Testis (tissue), 3 donors: ENCODE data around the gene TNFSF10. TPM values are rescaled to one million over a fixed set of nuclear protein-coding genes. Genes with fewer than 3 reads are reported as not detected.
A peak's percentile ranks its signal among the peaks of the same experiment; 100 is the strongest.

Source experiments
- DNase-seq: peaks from one replicate; pipeline ENCODE4 v3.0.0-alpha.2; 2019
- H3K27ac ChIP-seq, 2 donors: fragments of 200-600 bp; sonication (generic); one replicate each; pipeline ENCODE4 v1.5.1; 2019
- H3K27me3 ChIP-seq: fragments of 200-600 bp; sonication (generic); one replicate; pipeline ENCODE4 v1.5.1; 2019
- H3K36me3 ChIP-seq: fragments of 200-600 bp; sonication (generic); one replicate; pipeline ENCODE4 v1.5.1; 2017; ENCODE audit warnings: low read depth; ENCODE audit errors: missing control alignments
- H3K4me1 ChIP-seq: fragments of 200-600 bp; sonication (generic); one replicate; pipeline ENCODE4 v1.5.1; 2019
- H3K4me3 ChIP-seq, 2 donors: fragments of 200-600 bp; sonication (generic); one replicate each; pipeline ENCODE4 v1.5.1; 2017 to 2019
- H3K9me3 ChIP-seq: fragments of 200-600 bp; sonication (generic); one replicate; pipeline ENCODE4 v1.5.1; 2017
- POLR2A ChIP-seq: fragments of 450-650 bp; IDR thresholded peaks from one replicate; pipeline ENCODE4 v1.6.1; 2017; ENCODE audit warnings: antibody characterized with exemption, mild to moderate bottlenecking, moderate library complexity
- WGBS, 2 donors: methylation state at CpG; one replicate each; pipeline ENCODE4 v1.1.5; 2018; 5-methylcytosine and 5-hydroxymethylcytosine counted together
- intact Hi-C: fragments of 100-400 bp; cut with DNase I; formaldehyde crosslinking; loops from one replicate; pipeline ENCODE4 v1.15.1; 2023; ENCODE audit warnings: low total_unique reads
- polyA plus RNA-seq: library from polyadenylated mRNA; stranded (reverse); fragments of 350-450 nt; fragmentation: Illumina TruSeq; extraction: RNeasy Lipid Tissue Mini Kit (QIAGEN cat#74804); gene quantifications from one replicate; pipeline ENCODE4 v1.2.3, GENCODE V29; 2014; ENCODE audit warnings: low read depth, low replicate concordance; ENCODE audit not compliant: insufficient read depth
- total RNA-seq, 2 donors: library from RNA; depleted of rRNA; stranded (reverse); fragments of >200 nt; gene quantifications; one replicate each; pipeline ENCODE4 v1.2.3, GENCODE V29; 2016
- TF ChIP-seq, protein P1 (sequence below), 3 experiments: fragments of 450-650 bp in 2 of 3; fragments of 200-600 bp in 1 of 3; sonication (generic) in 1 of 3; IDR thresholded peaks; one replicate each; pipeline ENCODE4 v1.5.1; 2016 to 2019; ENCODE audit warnings: antibody characterized with exemption in 3 of 3, mild to moderate bottlenecking in 2 of 3, moderate library complexity in 1 of 3

The TNFSF10 gene
- total and polyA plus RNA-seq, 3 donors from 2014 or later: 4.3 to 10.0 (median 8.1) TPM

DNA sequence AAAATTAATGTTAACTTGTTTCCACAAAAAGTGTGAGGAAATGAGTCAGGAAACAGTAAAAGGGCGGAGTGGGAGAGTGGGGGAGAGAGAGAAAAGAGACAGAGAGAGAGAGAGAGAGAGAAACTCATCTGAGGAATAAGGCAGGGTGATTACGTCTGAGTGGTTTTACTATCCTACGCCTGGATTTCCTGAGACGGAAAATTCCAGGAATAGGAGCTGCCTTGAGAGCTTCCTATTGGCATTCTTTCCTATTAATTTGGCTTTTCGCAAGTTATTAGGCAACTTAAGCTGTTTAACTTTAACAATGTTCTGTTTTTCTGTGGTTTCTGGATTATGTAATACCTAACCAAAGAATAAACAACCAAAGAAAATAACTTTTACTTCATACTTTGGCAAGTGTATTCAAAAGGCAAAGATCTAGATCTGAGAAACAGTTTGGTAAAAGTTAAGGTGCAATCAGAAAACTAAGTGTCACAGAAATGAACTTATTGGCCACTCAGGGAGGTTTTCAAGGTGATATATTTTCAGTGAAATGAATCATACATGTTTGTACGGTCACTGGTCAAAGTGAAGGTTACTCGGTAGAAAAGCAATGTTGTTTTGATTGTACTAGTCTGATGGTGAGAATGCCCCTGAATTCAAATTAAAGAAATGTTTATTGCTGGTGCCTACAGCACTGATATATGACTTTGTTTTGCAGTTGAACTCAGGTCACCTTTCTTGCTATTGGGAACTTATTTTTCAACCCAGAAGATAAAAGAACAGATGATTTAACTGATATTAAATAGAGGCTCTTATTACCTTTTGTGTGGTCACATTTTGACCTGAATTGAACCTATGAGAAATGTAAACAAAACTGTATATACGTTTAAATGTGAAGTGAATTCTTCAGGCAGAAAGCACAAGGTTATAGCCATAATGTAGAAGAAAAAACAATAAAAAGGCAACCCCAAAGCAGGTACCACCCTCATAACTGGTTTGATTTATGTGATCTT is 39.9 kb upstream of the TNFSF10 start:
- intact Hi-C loops: no loop called here
- Histone ChIP-seq H3K36me3 (no peaks in the 10 kb centered on the region), H3K4me3 (no peak overlapping the region), H3K4me1 (no peaks in the 10 kb centered on the region), H3K27me3 (no peaks in the 10 kb centered on the region), H3K27ac (peak overlapping the region in 1 of 2 donors; percentile 73), H3K9me3 (no peaks in the 10 kb centered on the region)
- WGBS, 2 donors: 43 to 51% methylated on average over 8 of the region's 8 CpGs
- no peak for DNase-seq
- TF ChIP-seq POLR2A: no peak
- TF ChIP-seq, protein P1, sequence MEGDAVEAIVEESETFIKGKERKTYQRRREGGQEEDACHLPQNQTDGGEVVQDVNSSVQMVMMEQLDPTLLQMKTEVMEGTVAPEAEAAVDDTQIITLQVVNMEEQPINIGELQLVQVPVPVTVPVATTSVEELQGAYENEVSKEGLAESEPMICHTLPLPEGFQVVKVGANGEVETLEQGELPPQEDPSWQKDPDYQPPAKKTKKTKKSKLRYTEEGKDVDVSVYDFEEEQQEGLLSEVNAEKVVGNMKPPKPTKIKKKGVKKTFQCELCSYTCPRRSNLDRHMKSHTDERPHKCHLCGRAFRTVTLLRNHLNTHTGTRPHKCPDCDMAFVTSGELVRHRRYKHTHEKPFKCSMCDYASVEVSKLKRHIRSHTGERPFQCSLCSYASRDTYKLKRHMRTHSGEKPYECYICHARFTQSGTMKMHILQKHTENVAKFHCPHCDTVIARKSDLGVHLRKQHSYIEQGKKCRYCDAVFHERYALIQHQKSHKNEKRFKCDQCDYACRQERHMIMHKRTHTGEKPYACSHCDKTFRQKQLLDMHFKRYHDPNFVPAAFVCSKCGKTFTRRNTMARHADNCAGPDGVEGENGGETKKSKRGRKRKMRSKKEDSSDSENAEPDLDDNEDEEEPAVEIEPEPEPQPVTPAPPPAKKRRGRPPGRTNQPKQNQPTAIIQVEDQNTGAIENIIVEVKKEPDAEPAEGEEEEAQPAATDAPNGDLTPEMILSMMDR (IDR thresholded peaks at IDR 0.05): no peak

DNA sequence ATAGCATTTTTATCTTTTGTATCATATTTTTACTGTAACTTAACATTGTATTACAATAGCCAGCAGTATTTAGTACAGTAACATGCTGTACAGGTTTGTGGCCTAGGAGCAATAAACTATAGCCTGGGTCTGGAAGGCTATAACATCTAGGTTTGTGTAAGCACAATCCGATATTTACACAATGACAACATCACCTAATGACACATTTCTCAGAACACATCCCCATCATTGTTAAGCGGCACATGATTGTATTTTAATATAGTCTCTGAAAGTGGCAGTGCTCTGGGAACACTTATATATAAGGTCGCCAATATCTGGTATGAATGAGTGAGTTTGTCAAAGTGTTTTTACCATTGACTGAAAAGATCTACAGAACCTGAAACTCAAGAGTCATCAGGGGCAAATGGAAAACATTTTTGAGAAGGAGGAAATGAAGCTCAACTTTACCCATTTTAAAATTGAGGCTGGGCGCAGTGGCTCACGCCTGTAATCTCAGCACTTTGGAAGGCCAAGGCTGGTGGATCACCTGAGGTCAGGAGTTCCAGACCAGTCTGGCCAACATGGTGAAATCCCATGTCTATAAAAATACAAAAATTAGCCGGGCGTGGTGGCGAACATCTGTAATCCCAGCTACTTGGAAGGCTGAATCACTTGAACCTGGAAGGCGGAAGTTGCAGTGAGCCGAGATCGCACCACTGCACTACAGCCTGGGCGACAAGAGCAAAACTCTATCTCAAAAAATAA is 38.8 kb upstream of the TNFSF10 start:
- WGBS, 2 donors: 83 to 93% methylated on average over 12 of the region's 12 CpGs

DNA sequence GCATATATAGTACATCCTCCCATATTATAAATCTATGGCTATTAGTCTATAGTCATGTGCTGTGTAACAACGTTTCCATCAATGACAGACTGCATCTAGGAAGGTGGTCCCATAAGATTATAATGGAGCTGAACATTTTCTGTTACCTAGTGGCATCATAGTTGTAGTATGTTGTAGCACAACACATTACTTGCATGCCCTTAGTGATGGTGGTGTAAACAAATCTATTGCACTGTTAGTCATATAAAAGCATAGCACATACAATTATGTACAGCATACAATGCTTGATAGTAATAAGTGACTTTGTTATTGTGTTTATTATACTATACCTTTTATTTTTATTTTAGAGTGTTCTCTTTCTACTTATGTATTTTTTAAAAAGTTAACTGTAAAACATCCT is 37.4 kb upstream of the TNFSF10 start:
- Histone ChIP-seq H3K36me3 (no peaks in the 10 kb centered on the region), H3K4me1 (peaks cover 7% of the 10 kb centered on the region), H3K9me3 (no peaks in the 10 kb centered on the region), H3K27me3 (no peaks in the 10 kb centered on the region), H3K4me3 (no peak overlapping the region), H3K27ac (no peak overlapping the region)
- 83 to 88% methylated on average over 1 of the region's 1 CpG for WGBS, 2 donors
- intact Hi-C loops: no loop called here
- no peak for DNase-seq
- TF ChIP-seq, protein P1 (IDR thresholded peaks at IDR 0.05): no peak
- no peak for TF ChIP-seq POLR2A

More for the DNA sequence above, 38.8 kb upstream of the TNFSF10 start:
- DNase-seq: no peak
- TF ChIP-seq POLR2A: no peak
- TF ChIP-seq, protein P1 (IDR thresholded peaks at IDR 0.05): no peak
- Histone ChIP-seq H3K9me3 (no peaks in the 10 kb centered on the region), H3K27me3 (no peaks in the 10 kb centered on the region), H3K27ac (peak overlapping the region in 1 of 2 donors; percentile 73), H3K4me1 (peaks cover 5% of the 10 kb centered on the region), H3K4me3 (no peak overlapping the region), H3K36me3 (no peaks in the 10 kb centered on the region)
- intact Hi-C loops: no loop called here

DNA sequence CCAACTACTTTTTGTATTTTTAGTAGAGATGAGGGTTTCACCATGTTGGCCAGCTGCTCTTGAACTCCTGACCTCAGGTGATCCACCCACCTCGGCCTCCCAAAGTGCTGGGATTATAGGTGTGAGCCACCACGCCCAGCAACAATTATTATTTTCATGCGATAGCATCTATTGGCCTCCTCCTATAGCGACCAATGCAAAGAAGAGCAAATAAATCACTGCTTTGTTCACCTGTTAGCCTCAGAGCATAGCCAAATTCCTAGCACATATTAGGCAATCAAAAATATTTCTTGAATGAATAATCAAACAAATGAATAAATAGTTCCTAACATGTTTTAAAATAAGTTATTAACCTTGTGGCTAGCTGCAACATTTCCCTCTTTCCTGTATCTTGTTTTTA is 36.8 kb upstream of the TNFSF10 start:
- Histone ChIP-seq H3K9me3 (no peaks in the 10 kb centered on the region), H3K27ac (no peak overlapping the region), H3K36me3 (no peaks in the 10 kb centered on the region), H3K4me1 (peaks cover 7% of the 10 kb centered on the region), H3K27me3 (no peaks in the 10 kb centered on the region), H3K4me3 (no peak overlapping the region)
- TF ChIP-seq, protein P1 (IDR thresholded peaks at IDR 0.05): no peak
- no peak for TF ChIP-seq POLR2A
- 90 to 96% methylated on average over 4 of the region's 4 CpGs for WGBS, 2 donors
- intact Hi-C loops: no loop called here
- DNase-seq: no peak
